GM18508 (cell line): ENCODE measurements around the gene NUP188.

Source experiments
- ATAC-seq: cut with Tn5 transposase; IDR thresholded peaks from one replicate; pipeline ENCODE4 v1.9.1; 2021; ENCODE audit warnings: moderate number of reproducible peaks; ENCODE audit not compliant: insufficient read depth, unreplicated experiment

Gene NUP188

GRCh38 chr9:129054163-129054851, 106.8 kb downstream of the NUP188 start:
- no peak for ATAC-seq
